Choroid plexus epithelial cell (primary cell): Measurements from ENCODE around the gene TUBB8B.
"Not testable (repeated sequence)": the region's sequence is repeated elsewhere in the genome, so short reads cannot be mapped to it uniquely, and the experiment has no call there.

Experiments used
- DNase-seq: peaks from one replicate; pipeline ENCODE4 v3.0.0-alpha.2; 2010; ENCODE audit warnings: low read depth
- H3K4me3 ChIP-seq: 2 replicates; pipeline ENCODE4 v1.5.1; 2011; ENCODE audit warnings: low read depth, mild to moderate bottlenecking, control low read depth, low read length, moderate library complexity
- TF ChIP-seq, protein P1 (sequence below): conservative IDR thresholded peaks from 2 replicates; pipeline ENCODE4 v1.5.1; 2011; ENCODE audit warnings: low read depth, mild to moderate bottlenecking, control low read depth, inconsistent platforms, low read length, moderate library complexity

TUBB8B gene

DNA sequence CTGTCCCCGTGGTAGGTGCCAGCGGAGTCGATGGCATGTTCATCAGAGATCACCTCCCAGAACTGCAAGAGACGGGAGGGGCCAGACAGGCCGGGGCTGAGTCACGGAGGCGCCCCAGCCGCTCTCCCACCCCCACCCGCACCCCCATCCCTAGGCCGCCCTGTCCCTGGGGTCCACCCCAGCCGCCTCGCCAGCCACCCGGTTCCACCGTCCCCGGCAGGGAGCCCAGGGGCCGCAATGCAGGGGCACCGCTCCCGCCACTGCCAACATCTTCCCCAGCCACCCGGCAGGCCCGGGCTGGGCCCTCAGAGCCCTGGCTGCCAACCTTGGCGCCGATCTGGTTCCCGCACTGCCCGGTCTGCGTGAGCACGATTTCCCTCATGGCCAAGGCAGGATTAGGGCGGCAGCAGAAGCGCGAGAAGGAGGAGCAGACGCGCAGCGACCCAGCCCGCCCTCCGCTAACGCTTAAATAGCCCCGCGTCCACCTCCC is at the start of gene TUBB8B:
TUBB8B (minus strand) TSS at position 440 of the 490 bp plus-strand sequence; CDS start at position 382, 58 bp downstream.
- not testable (repeated sequence) for H3K4me3 ChIP-seq, DNase-seq

DNA sequence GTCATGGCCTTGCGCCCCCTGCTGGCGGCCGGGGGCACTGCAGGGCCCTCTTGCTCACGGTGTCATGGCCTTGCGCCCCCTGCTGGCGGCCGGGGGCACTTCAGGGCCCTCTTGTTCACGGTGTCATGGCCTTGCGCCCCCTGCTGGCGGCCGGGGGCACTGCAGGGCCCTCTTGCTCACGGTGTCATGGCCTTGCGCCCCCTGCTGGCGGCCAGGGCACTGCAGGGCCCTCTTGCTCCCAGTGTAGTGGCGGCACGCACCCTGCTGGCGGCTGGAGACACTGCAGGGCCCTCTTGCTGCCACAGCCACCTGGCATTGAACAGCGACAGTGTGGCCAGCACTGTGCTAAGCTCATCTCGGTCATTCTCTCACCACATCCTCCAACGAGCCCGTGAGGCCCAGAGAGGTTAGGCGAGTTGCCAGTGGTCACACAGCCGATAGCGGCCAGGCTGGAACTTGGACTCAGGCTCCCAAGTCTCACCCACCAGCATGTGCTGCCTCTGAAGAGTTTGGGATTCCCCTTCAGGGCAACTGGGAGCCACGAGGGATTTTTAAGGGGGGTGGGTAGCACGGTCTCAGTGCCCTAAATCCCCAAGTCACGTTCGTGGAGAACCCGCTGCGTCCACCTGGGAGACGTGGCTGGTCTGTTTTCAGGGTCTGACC is 48.0 kb upstream of the TUBB8B start:
- DNase-seq, H3K4me3 ChIP-seq: not testable (repeated sequence)
- TF ChIP-seq, protein P1, sequence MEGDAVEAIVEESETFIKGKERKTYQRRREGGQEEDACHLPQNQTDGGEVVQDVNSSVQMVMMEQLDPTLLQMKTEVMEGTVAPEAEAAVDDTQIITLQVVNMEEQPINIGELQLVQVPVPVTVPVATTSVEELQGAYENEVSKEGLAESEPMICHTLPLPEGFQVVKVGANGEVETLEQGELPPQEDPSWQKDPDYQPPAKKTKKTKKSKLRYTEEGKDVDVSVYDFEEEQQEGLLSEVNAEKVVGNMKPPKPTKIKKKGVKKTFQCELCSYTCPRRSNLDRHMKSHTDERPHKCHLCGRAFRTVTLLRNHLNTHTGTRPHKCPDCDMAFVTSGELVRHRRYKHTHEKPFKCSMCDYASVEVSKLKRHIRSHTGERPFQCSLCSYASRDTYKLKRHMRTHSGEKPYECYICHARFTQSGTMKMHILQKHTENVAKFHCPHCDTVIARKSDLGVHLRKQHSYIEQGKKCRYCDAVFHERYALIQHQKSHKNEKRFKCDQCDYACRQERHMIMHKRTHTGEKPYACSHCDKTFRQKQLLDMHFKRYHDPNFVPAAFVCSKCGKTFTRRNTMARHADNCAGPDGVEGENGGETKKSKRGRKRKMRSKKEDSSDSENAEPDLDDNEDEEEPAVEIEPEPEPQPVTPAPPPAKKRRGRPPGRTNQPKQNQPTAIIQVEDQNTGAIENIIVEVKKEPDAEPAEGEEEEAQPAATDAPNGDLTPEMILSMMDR = peak; percentile 2

DNA sequence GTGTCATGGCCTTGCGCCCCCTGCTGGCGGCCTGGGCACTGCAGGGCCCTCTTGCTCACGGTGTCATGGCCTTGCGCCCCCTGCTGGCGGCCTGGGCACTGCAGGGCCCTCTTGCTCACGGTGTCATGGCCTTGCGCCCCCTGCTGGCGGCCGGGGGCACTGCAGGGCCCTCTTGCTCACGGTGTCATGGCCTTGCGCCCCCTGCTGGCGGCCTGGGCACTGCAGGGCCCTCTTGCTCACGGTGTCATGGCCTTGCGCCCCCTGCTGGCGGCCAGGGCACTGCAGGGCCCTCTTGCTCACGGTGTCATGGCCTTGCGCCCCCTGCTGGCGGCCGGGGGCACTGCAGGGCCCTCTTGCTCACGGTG is 47.3 kb upstream of the TUBB8B start:
- DNase-seq, H3K4me3 ChIP-seq: not testable (repeated sequence)

DNA sequence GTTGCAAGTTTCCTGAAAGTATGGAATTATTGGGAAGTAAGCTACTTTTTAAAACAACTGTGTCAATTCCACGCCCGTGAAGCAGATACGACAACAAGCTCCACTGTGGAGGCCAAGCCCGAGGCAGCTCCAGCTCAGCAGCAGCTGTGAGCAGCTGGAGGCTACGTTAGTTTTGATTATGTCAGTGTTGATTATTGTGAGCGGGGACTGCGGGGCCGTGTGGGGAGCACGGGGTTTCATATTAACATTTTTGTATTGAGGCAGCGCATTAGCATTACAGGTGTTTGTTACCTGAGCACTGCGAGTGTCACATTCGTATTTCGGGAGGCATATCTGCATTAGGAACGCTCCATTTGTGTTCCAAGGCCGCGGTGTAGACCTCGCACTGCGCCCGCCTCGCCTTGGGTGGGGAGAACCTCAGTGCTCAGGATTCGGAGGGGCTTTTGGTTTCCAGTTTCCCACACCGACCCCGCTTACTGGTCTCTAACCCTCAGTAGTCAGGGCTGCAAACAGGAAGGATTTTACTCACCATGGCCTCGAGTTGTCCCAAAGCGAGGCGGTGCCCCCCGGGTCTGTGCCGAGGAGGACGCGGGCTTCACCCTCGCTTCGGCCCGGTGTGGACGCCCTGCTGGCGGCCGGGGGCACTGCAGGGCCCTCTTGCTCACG is 46.8 kb upstream of the TUBB8B start:
- H3K4me3 ChIP-seq, DNase-seq: not testable (repeated sequence)

DNA sequence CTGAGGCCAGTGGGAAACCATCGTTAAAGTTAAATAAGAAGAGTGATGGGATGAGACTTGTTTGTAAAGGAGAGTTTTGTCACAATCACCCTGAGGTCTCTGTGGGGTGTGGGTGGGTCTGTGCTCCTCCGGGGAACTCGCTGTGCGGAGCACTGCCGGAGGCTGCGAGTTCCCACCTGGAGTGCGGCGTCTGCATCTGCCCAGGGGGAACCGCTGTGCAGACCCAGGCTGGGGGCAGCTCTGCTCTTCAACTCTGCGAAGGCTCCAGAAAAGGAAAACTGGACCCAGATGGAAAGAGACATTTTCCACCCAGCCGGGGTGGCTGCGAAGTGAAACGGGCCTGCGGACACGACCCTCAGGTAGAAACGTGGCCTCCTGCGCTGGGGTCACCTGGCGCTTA is 46.2 kb upstream of the TUBB8B start:
- DNase-seq, H3K4me3 ChIP-seq: not testable (repeated sequence)

DNA sequence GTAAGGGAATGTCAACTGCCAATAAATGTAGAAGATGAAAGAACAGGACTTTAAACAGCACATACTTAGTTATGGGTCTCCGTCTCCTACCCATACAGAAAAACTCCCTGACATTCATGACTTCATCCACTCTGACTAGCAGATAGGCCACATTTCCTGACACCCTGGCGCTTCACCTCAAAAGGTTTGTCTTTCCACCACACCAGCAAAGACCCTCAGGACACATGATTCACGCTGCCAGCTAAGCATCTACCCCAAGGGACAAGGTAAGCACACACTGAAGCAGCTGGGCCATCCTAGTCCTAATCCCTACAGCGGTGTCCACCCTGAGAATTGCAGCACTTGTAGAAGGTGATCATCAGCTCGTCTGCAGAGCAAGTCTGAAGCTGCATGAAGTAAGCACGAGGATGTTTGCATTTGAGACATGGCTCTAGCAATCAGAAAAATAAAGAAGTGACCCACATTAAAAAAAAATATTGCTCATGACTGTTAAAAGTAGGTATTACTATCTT is 44.5 kb upstream of the TUBB8B start:
- DNase-seq, H3K4me3 ChIP-seq: not testable (repeated sequence)

DNA sequence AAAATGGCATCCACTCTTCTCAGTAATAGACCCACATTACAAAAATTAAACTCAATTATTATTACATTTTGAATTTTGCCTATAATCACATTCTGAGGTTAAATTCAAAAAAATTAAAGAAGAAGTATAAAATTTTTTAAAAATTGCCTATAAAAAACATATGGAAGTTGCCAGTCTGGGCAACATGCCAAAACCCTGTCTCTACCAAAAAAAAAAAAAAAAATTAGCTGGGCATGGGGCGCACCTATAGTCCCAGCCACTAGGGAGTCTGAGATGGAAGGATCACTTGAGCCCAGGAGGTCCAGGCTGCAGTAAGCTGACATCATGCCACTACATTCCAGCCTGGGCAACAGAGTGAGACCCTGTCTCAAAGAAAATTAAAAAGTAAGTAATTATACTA is 42.1 kb upstream of the TUBB8B start:
- not testable (repeated sequence) for H3K4me3 ChIP-seq, DNase-seq

DNA sequence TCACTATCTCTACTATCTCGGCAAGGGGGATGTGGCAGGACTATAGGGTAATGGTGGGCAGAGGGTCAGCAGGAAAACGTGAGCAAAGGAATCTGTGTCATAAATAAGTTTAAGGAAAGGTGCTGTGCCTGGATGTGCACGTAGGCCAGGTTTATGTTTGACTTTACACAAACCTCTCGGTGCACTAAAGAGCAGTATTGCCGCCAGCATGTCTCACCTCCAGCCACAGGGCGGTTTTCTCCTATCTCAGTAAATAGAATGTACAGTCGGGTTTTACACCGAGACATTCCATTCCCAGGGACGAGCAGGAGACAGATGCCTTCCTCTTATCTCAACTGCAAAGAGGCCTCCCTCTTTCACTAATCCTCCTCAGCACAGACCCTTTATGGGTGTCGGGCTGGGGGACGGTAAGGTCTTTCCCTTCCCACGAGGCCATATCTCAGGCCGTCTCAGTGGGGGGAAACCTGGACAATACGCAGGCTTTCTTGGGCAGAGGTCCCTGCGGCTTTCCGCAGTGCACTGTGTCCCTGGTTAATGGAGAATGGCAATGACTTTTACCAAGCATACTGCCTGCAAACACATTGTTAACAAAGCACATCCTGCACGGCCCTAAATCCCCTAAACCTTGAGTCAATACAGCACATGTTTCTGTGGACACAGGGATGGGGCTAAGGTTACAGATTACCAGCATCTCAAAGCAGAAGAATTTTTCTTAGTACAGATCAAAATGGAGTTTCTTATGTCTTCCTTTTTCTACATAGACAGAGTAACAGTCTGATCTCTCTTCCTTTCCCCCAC is 41.2 kb upstream of the TUBB8B start:
- H3K4me3 ChIP-seq, DNase-seq: not testable (repeated sequence)

DNA sequence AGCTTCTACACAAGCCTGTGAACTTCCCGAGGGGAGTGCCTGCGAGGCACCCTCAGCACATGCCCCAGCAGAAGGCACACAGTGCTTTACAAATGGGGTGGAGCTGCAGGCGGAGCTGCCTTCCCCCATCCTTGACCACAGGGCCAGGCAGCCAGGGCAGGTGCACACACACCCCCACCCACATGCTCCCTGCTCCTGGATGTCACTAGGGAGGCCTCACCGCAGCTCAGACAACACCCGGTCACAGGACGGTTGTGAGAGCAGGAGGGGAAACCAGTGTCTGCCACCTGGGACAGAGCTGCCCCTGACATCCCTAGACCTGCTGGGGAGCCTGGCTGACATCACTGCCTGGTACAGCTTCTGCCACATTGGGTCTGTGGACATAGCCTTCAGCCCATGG is 39.7 kb upstream of the TUBB8B start:
- not testable (repeated sequence) for DNase-seq, H3K4me3 ChIP-seq

DNA sequence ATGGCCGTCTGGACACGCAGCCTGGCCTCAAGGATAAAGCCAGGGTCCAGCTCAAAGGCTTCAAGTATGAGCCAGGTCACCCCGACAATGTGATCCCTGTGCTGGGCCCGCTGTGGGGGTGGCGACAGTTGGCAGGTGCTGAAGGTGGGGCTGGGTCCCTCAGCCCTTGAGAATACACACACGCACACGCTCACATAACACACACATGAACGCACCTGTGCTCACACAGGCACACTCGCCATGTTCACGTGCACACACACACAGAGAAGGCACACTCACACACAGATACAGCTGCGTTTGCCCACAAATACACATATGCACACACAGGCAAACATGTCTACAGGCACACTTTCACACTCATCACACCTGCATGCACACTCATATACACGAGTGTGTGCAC is 35.4 kb upstream of the TUBB8B start:
- not testable (repeated sequence) for DNase-seq, H3K4me3 ChIP-seq

DNA sequence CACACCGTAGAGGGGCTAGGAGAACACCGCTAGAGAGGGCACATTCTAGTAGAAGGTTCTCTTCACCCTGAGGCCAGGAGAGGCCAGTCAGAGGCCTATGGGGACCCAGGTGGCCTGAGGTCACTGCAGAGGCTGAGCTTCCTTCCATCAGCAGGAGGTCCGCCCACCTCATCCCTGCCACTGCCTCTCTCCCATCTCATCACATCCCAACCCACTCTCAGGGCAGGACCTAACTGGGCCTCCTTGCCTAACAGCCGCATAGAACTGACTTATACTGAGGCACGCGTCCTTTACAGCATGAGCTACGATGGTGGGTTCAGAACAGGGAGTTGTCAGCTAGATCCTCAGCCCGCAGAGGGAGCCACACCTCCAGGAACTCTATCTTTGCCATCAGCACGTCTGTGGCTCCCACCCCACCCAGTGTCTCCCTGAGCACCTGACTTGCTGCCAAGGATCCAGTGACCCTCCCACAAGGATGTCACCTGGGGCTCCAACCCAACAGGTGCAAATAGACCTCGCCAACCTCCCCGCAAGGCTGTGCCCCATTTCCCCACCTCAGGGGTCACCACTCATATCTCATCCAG is 33.3 kb upstream of the TUBB8B start:
- DNase-seq, H3K4me3 ChIP-seq: not testable (repeated sequence)

DNA sequence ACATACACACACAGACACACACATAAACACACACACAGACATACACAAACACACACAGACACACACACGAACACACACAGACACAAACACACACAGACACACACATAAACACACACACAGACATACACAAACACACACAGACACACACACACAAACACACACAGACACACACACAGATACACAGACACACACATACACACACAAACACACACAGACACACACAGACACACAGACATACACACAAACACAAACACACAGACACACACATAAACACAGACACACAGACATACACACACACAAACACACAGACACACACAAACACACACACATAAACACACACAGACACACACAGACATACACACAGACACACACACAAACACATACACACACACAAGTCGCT is 31.5 kb upstream of the TUBB8B start:
- H3K4me3 ChIP-seq, DNase-seq: not testable (repeated sequence)

DNA sequence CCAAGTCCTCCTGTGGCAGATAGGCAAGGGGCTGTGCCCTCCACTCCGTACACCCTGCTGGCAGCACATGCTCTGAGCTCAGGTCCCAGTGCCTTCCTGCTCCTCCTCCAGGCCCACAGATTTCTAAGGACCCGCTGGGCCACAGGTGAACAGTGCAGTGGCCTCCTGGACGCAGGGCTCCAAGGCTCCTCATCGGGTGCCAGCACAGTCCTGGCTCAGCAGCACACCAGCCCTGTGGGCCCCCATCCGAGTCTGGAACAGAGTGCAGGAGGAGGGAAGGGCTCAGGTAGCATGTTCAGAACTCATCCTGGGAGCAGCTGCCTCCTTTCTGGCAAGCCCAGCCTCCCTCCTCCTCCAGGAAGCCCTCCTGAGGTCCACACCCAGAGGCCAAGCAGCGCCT is 30.8 kb upstream of the TUBB8B start:
- not testable (repeated sequence) for H3K4me3 ChIP-seq, DNase-seq

DNA sequence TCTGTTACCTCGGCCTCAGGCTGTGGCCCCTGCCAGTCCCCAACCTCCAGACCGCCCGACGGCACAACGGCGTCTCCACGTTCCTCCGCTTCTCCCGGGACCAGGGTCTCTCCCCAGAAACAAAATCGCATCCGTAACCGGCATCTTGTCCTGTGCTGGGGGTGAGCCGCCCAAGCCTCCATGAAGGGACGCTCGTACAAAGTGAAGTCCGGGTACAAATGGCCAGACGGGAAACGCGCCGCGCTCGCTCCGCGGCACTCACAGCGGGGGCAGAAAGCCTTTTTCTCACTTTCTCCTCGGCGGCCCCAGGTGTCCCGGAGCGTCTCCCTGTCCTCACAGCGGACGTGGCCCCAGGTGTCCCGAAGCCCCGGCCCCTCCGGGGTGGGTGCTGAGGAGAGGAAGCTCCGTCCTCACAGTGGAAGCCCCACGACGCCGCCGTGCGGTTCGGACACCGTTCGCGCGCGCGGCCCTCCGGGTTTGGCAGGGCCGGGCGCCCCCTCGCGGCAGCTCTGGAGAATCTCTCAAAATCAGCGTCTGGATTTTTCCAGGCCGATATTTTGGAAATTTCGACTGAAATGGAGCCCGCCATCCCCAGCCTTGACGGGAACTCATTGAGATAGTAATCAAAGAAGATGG is 26.2 kb upstream of the TUBB8B start:
- not testable (repeated sequence) for DNase-seq, H3K4me3 ChIP-seq

DNA sequence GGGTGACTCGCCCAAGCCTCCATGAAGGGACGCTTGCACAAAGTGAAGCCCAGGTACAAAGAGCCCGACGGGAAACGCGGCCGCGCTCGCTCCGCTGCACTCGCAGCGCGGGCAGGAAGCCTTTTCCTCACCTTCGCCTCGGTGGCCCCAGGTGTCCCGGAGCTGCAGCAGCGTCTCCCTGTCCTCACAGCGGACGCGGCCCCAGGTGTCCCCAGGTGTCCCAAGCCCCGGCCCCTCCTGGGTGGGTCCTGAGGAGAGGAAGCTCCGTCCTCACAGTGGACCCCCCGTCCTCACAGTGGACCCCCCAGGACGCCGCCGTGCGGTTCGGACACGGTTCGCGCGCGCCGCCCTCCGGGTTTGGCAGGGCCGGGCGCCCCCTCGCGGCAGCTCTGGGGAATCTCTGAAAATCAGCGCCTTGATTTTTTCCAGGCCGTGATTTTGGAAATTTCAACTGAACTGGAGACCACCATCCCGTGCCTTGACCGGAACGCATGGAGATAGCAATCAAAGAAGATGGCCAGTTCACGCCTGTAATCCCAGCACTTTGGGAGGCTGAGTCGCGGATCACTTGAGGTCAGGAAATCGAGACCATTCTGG is 23.9 kb upstream of the TUBB8B start:
- peak overlapping the region; percentile 33 for H3K4me3 ChIP-seq
- DNase-seq = not testable (repeated sequence)

DNA sequence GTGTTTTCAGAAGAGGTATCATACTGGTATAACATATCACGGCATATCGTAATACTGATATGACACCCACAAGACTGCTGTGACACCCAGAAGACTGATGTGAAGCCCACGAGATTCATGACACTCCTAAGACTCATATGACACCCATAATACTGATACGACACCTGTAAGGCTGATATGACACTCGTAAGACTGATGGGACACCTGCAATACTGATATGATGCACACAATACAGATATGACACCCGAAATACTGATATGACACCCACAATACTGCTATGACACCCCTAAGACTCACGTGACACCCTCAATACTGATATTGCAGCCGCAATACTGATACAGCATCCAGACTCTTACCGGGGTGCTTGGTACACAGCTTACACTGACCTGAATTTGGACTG is 18.3 kb upstream of the TUBB8B start:
- DNase-seq, H3K4me3 ChIP-seq: not testable (repeated sequence)

DNA sequence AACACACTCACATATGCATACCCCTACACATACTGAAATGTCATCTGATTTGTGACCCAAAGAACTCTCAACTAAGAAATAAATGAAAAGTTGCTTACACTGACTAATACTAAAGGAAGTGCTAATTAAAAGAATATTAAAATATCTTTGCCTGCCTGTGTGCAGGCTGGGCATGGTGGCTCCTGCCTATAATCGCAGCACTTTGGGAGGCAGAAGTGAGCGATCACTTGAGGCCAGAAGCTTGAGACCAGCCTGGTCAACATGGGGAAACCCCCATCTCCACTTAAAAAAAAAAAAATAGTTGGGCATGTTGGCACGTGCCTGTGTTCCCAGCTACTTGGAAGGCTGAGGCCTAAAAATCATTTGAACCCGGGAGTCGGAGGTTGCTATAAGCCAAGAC is 14.9 kb upstream of the TUBB8B start:
- H3K4me3 ChIP-seq, DNase-seq: not testable (repeated sequence)
